UCSD-AML1 (cell line): ENCODE results near the gene SCUBE1.
A peak's percentile ranks its signal among the peaks of the same experiment; 100 is the strongest.
"Not testable (repeated sequence)": the region's sequence is repeated elsewhere in the genome, so short reads cannot be mapped to it uniquely, and the experiment has no call there.

ENCODE experiments used
- DNase-seq: peaks from one replicate; lab custom pipeline; 2025; ENCODE audit not compliant: unreplicated experiment; lab: John Stamatoyannopoulos, UW

Gene SCUBE1

DNA sequence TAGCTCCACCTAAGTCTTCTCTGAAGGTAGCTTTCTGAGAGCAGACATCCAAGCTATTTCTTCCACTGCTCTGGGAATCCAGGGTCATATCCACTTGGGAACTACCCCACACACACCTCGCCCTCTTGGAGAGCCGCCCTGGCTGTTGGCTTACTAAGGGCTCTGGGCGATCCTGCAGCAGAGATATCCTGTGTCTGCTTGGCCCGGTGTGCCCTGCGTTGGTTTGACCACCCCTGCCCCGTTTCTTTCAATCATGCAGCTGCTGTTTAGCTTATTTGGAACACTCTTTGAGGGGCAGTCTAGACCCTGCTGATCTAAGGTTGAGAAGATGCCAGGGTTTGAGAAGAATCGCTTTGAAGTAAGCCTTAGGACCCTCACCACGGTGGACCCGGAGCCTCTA is 17.4 kb upstream of the SCUBE1 start:
- no peak for DNase-seq

DNA sequence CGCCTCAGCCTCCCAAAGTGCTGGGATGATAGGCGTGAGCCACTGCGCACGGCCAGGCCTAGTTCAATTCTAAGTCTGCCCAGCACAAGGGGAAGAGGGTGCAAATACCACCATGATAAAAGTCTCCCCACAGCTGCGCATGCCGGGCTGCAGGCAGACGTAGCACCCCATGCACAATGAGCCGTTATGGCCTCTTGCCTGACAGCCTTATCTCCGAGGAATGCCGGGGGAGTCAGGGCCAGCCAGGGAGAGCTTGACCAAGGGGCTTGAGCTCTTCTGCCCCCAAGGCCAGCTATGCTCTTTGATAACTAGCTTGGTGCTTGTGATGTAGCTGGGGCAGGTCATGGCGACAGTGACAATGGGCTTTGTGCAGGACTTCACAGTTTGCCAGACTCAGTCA is 13.7 kb upstream of the SCUBE1 start:
- DNase-seq, result no peak

GRCh38 chr22:43355688-43356087 is 12.5 kb upstream of the SCUBE1 start:
- not testable (repeated sequence) for DNase-seq

- no peak for DNase-seq
Observed at GRCh38 chr22:43351966-43352345, 8.8 kb upstream of the SCUBE1 start.

DNA sequence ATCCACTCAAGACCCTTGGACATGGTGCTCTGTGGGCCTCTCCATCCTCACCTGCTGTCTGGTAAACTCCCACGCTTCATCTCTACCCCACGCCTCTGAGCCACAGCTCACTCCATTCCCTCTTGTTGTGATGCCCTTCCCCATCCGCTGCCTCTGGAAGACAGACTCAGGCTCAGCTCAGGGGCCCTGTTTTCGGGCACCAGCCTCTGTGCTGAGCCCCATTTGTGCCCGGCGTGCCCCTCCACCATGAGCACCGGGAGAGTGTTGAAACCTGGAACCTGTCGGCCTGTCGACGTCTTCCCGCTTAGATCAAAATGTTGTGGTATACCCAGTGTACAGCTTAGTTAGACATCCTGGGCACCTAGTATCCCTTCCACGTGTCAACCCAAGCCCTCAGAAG is 6.5 kb upstream of the SCUBE1 start:
- no peak for DNase-seq

DNA sequence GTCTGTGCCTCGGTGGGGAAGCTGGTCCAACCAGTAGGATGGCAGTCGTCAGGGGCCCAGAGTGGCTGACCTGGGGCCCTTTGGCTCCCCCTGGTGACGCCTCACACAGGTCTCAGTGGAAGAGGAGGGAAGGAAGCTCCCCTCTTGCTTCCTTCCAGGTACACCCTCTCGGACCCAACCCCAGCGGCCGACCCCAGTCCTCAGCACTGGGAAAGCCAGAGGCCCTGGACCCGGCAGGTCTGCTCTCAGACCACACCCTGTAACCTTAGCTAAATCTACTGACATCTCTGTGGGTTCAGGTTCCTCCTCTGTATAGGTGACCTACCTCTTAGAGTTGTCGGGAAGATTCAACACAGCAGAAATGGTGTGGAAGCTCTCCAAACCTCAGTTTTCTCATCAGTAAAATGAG is 3.4 kb upstream of the SCUBE1 start:
- peak; percentile 61 for DNase-seq

DNA sequence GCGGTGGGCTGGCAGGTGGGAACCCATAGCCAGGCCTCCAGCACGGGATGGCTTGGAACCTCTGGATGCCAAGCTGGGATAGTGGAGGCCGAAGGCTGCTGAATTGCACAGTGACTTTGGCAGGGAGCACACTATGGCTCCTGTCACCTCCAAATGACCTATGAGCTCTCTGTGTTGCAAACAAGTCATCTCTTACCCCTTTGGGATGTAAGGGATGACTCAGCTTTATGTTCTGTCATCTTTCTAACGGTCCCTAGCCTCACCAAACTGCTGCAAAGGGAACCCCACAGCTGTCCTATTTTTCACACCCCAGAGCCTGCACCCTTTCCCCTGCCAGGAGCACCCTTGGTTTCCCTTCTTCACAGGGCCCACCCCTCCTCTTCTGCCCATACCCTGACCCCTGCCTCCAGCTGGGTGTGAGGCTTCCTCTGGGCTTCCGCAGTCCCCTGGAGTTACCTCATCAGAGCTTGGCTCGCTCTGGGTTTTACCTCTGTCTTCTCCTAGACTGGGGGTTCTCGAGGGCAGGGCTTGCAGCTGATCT is 2.7 kb upstream of the SCUBE1 start:
- no peak for DNase-seq

- DNase-seq, result no peak
Observed at GRCh38 chr22:43345356-43345755, 2.2 kb upstream of the SCUBE1 start.

DNA sequence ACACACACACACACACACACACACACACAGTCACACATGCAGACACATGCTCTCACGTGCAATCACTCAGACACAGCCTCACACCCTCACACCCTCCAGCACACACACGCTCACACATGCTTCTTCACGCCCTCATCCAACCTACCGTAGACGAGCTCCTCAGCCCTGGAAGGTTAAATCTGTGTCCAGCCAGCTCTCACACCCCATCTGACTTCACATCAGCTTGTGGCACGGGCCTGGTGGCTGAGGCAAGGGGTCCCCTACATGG is 1.3 kb upstream of the SCUBE1 start:
- DNase-seq, result no peak

- no peak for DNase-seq
Observed at GRCh38 chr22:43343670-43344519, 723 bp upstream of the SCUBE1 start.

GRCh38 chr22:43342347-43343261 is 568 bp downstream of the SCUBE1 start:
- no peak for DNase-seq

DNA sequence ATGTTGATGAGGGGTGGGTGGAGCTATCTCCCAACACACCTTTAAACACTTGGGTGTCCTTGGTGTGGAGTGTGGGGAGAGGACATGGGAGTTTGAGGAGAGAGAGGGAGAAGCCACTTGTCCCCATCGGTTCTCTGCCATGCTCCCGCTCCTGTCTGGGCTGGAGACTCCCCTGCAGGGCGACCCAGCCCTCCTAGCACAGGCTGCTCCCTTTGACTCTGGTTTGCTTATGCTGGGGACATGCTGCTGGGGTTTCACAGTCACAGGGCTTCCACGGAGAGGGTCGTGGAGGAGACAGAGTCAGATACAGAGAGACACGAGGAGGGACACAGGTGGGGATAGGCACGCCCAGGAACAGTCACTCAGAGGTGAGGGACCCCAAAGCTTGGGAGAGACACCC is 1.6 kb downstream of the SCUBE1 start:
- DNase-seq, result no peak

DNA sequence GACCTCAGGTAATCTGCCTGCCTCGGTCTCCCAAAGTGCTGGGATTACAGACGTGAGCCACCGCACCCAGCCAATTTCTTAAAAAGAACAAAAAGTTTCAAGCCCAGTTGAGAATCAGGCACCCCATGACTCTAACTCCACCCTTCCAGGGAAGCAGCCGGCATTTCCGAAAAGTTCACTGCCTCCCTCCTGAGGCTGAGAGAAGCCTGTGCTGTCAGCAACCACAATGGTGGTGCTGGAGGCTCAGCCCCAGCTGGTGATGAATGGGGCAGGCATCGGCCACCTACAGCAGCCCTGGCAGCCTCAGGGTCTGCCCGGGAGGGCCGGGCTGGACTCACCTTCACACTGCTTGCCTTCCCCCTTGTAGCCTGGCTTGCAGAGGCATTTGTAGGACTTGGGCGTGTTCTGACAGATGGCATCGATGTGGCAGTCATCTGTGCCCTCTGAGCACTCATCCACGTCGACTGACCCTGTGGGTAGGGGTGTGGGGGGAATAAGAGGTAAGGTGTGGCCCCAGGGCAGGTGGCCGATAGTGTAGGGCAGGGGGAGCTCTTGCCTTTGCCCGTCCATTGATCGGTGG is 4.3 kb downstream of the SCUBE1 start:
- DNase-seq, result no peak

- no peak for DNase-seq
Observed at GRCh38 chr22:43337946-43338345, 5.2 kb downstream of the SCUBE1 start.

DNA sequence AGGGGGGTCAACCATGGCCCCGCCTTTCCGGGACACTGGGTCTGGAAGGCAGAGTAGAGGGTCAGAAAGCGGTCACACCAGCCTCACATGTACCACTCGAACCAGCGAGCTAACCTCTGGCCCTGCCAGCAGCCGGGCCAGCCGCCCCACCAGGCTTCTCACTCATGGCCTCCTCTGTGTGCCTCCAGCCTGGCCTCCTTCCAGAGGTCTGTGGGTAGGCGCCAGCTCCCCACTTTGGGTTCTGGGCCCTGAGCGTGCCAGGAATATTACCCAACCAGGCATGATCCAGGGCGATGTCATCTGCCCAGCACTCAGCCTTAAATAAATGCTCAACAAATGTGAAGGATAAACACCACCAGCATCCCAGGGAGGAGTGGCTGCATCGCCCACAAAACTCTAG is 5.8 kb downstream of the SCUBE1 start:
- DNase-seq, result no peak

- no peak for DNase-seq
Observed at GRCh38 chr22:43334378-43334777, 8.8 kb downstream of the SCUBE1 start.

GRCh38 chr22:43333978-43334377 is 9.2 kb downstream of the SCUBE1 start:
- DNase-seq, result no peak

GRCh38 chr22:43333156-43333555 is 10.0 kb downstream of the SCUBE1 start:
- no peak for DNase-seq

DNA sequence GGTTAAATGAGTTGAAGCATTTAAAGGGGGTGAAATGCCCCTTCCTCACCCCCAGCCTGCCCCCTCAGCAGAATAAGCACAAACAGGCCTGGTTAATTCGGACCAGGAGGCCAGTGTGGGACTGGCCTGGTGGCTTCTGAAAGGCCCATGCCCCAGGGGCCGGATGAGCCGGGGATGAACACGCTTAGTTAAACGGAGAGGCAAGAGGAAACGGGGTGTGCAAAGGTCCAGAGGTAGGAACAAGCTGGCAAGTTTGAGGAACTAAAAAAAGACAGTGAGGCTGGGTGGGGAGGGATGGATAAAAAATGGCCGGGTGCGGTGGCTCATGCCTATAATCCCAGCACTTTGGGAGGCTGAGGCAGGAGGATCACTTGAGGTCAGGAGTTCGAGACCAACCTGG is 11.5 kb downstream of the SCUBE1 start:
- no peak for DNase-seq

- no peak for DNase-seq
Observed at GRCh38 chr22:43331069-43331451, 12.1 kb downstream of the SCUBE1 start.

DNA sequence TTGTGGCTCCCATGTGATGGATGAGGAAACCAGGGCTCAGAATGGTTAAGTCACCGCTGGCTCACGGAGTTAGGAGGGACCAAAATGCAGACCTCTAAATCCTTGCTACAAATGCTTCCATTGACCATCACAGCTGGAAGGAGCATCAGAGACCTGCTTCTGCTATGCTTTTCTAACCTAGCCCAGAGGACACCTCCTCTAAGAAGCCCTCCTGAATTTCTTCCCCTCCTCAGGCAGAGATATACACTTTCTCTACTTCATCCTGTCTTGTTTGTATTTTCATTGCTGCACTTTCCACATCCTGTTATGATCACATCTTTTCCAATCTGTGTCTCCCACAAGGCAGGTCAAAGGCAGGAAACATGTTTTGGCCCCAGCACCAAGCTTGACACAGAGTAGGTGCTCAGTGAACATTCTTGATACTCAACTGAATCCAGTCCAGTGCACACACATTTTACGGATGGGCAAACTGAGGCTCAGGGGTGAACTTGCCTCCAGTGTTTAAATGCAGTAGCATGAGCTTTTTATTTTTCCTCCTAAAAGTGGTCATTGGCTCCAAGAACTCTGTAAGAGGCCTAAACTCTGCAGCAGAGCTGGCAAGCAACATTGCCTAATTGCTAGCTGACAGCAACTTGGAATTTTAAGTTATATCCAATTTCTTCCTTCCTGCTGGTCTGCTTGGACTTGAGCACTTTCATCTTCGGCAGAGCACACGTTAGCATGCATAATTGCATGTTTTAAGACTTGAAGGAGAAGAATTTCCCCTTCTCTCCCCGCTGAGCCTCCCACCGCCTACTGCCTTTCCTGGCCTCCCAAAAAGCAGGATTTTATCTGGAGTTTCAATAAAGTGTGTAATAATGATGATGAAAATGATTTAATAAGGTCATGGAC is 12.7 kb downstream of the SCUBE1 start:
- no peak for DNase-seq
